H1 (cell line): ENCODE measurements around the gene UFSP2. TPM values are rescaled to one million over a fixed set of nuclear protein-coding genes. Genes with fewer than 3 reads are reported as not detected.

ENCODE experiments used
- ASH2L ChIP-seq: fragments of 200-600, 300-600 bp; sonication (generic); IDR thresholded peaks from one replicate; pipeline ENCODE4 v1.7.1; 2017; ENCODE audit warnings: low read length
- BACH1 ChIP-seq: IDR thresholded peaks from 2 replicates; pipeline ENCODE4 v1.6.1; 2012; ENCODE audit warnings: low read length, improper control_type of control experiment
- BCL11A ChIP-seq, 2 experiments: IDR thresholded peaks; one replicate each; pipeline ENCODE4 v1.6.1; 2011; ENCODE audit warnings: low read depth in 2 of 2, low read length in 2 of 2, mild to moderate bottlenecking in 2 of 2
- CBX5 ChIP-seq: fragments of 300-800, 300-1000 bp; sonication (generic); IDR thresholded peaks from 2 replicates; pipeline ENCODE4 v1.7.1; 2016; ENCODE audit warnings: antibody characterized with exemption, low read length, low read depth
- CEBPB ChIP-seq: IDR thresholded peaks from 2 replicates; pipeline ENCODE4 v1.6.1; 2012; ENCODE audit warnings: low read depth, low read length
- CTCF ChIP-seq, 3 experiments: IDR thresholded peaks; 1 replicate in 2 of 3; 2 replicates in 1 of 3; pipeline versions ENCODE4 v1.5.1 to v1.6.1; 2011; ENCODE audit warnings: low read length in 3 of 3, mild to moderate bottlenecking in 3 of 3, inconsistent platforms in 2 of 3, low read depth in 1 of 3, moderate library complexity in 1 of 3; ENCODE audit not compliant: insufficient read depth in 1 of 3; ENCODE audit errors: control extremely low read depth in 1 of 3
- E2F6 ChIP-seq: IDR thresholded peaks from 2 replicates; pipeline ENCODE4 v1.6.1; 2012; ENCODE audit warnings: inconsistent platforms
- EZH2 ChIP-seq: fragments of 200-600 bp; sonication (generic); IDR thresholded peaks from 2 replicates; pipeline ENCODE4 v1.7.1; 2012; ENCODE audit warnings: low read depth, mild to moderate bottlenecking, moderate library complexity, low read length, inconsistent platforms; ENCODE audit not compliant: severe bottlenecking
- FOSL1 ChIP-seq: IDR thresholded peaks from 2 replicates; pipeline ENCODE4 v1.6.1; 2011; ENCODE audit warnings: mild to moderate bottlenecking, low read depth, low read length, moderate library complexity; ENCODE audit not compliant: insufficient read depth
- HDAC2 ChIP-seq, 2 experiments: fragments of 300-600 bp in 1 of 2; sonication (generic) in 1 of 2; IDR thresholded peaks; 2 replicates each; pipeline ENCODE4 v1.6.1; 2011 to 2012; ENCODE audit warnings: low read depth in 2 of 2, low read length in 2 of 2, mild to moderate bottlenecking in 2 of 2, moderate library complexity in 2 of 2, borderline replicate concordance in 1 of 2, inconsistent platforms in 1 of 2
- JUN ChIP-seq: IDR thresholded peaks from 2 replicates; pipeline ENCODE4 v1.6.1; 2011; ENCODE audit warnings: low read depth, mild to moderate bottlenecking, improper control_type of control experiment, low read length
- MAFK ChIP-seq: IDR thresholded peaks from 2 replicates; pipeline ENCODE4 v1.6.1; 2012; ENCODE audit warnings: low read depth, mild to moderate bottlenecking, improper control_type of control experiment, low read length
- MAX ChIP-seq: IDR thresholded peaks from 2 replicates; pipeline ENCODE4 v1.6.1; 2012; ENCODE audit warnings: inconsistent platforms
- PHF8 ChIP-seq: fragments of 200-600 bp; sonication (generic); conservative IDR thresholded peaks from 2 replicates; pipeline ENCODE4 v1.7.1; 2012; ENCODE audit warnings: low read depth, mild to moderate bottlenecking, inconsistent platforms, low read length, moderate library complexity
- RNF2 ChIP-seq: fragments of 200-900, 300-1000 bp; sonication (generic); IDR thresholded peaks from 2 replicates; pipeline ENCODE4 v1.7.1; 2016; ENCODE audit warnings: borderline replicate concordance, low read depth, mild to moderate bottlenecking, antibody characterized with exemption, low read length; ENCODE audit not compliant: poor library complexity, severe bottlenecking; ENCODE audit errors: missing control alignments
- SIX5 ChIP-seq: IDR thresholded peaks from 2 replicates; pipeline ENCODE4 v1.6.1; 2011; ENCODE audit warnings: mild to moderate bottlenecking, low read depth, low read length
- SP4 ChIP-seq: IDR thresholded peaks from 2 replicates; pipeline ENCODE4 v1.6.1; 2012; ENCODE audit warnings: low read length, inconsistent platforms
- SUZ12 ChIP-seq: fragments of 200-600 bp; sonication (generic); IDR thresholded peaks from 2 replicates; pipeline ENCODE4 v1.6.1; 2012; ENCODE audit warnings: mild to moderate bottlenecking, inconsistent platforms, low read length, moderate library complexity, mixed read lengths
- YY1 ChIP-seq: IDR thresholded peaks from 2 replicates; pipeline ENCODE4 v1.6.1; 2011; ENCODE audit warnings: low read depth, mild to moderate bottlenecking, low read length
- ZNF274 ChIP-seq: IDR thresholded peaks from 2 replicates; pipeline ENCODE4 v1.7.0; 2012; ENCODE audit warnings: low read length, borderline replicate concordance; ENCODE audit errors: extremely low read depth
- polyA plus RNA-seq, 7 experiments: library from polyadenylated mRNA; depleted of rRNA in 3 of 7; stranded (reverse) in 5 of 7; unstranded in 2 of 7; fragments of >200 nt in 5 of 7; fragments of 200-250 nt in 2 of 7; gene quantifications; 1 replicate in 5 of 7; 2 replicates in 1 of 7; 4 replicates in 1 of 7; pipeline versions ENCODE4 v1.2.1 to v1.2.3, GENCODE V29; 2011 to 2013; ENCODE audit warnings: missing spikeins in 2 of 7, mixed read lengths in 2 of 7
- total RNA-seq: library from RNA; stranded (reverse); fragmentation: NEBNext Ultra II Directional; extraction: Animal tissue kit (Norgen Biotek cat#: 25700); gene quantifications from 2 replicates; pipeline ENCODE4 v1.2.1, GENCODE V29; 2021

UFSP2 gene
- total and polyA plus RNA-seq, 2 of the 8 experiments (the other 6 are each of a cell fraction or from before 2014, with no cell fraction given): 22.9 to 26.0 TPM

- no peak for TF ChIP-seq CTCF (IDR thresholded peaks at IDR 0.05; ENCODE audit: control extremely low read depth in 1 of 3, insufficient read depth in 1 of 3, low read depth in 1 of 3, low read length in 3 of 3)
- peak; percentile 10; the same call in 1 of the 2 replicates for TF ChIP-seq JUN
- TF ChIP-seq ZNF274: no peak
- peak; percentile 91 for TF ChIP-seq ASH2L
- no peak for TF ChIP-seq BCL11A (IDR thresholded peaks at IDR 0.05; ENCODE audit: low read depth in 2 of 2, low read length in 2 of 2)
- peak; percentile 63; the same call in 1 of the 2 replicates for TF ChIP-seq SP4
- no peak for TF ChIP-seq MAFK
- no peak for TF ChIP-seq CBX5
- no peak for TF ChIP-seq RNF2
- peak in 1 of 2 experiments; percentile 91; a peak in 2 of 4 replicates for TF ChIP-seq HDAC2 (IDR thresholded peaks at IDR 0.05; ENCODE audit: borderline replicate concordance in 1 of 2, low read depth in 2 of 2, low read length in 2 of 2)
- TF ChIP-seq CEBPB: no peak
- no peak for TF ChIP-seq SUZ12
- peak; percentile 93 for TF ChIP-seq YY1
- TF ChIP-seq E2F6: no peak
- TF ChIP-seq BACH1: peak; percentile 43; the same call in 1 of the 2 replicates
- TF ChIP-seq EZH2: no peak
- peak; percentile 83 for TF ChIP-seq MAX
- peak; percentile 98 for TF ChIP-seq SIX5
- peak; percentile 64 for TF ChIP-seq PHF8
- no peak for TF ChIP-seq FOSL1
Observed at GRCh38 chr4:185425647-185426352, at the start of gene UFSP2 (continued).
